Natural killer cell (primary cell): ENCODE data around the gene FAHD2A. TPM values are rescaled to one million over a fixed set of nuclear protein-coding genes. Genes with fewer than 3 reads are reported as not detected.
"Not testable (repeated sequence)": the region's sequence is repeated elsewhere in the genome, so short reads cannot be mapped to it uniquely, and the experiment has no call there.

Experiments used
- ATAC-seq, 3 donors: fragments of 150-1000 bp in 2 of 3; fragments of 200-7000 bp in 1 of 3; cut with Tn5 transposase; 1 replicate in 1 of 3; 2 replicates in 2 of 3; pipeline ENCODE4 v1.10.0; 2021; ENCODE audit warnings: mild to moderate bottlenecking in 2 of 3, moderate library complexity in 2 of 3
- DNase-seq, 2 donors: peaks; one replicate each; pipeline versions ENCODE4 v3.0.0 to v3.0.0-alpha.2; 2013 to 2021; ENCODE audit warnings: mixed read lengths in 1 of 2
- H3K27ac ChIP-seq: one replicate; pipeline ENCODE4 v1.5.1; 2013; ENCODE audit warnings: mild to moderate bottlenecking, low read length
- H3K27me3 ChIP-seq: one replicate; pipeline ENCODE4 v1.6.1; 2013; ENCODE audit warnings: low read length; ENCODE audit not compliant: control insufficient read depth, insufficient read depth
- H3K36me3 ChIP-seq: one replicate; pipeline ENCODE4 v1.6.1; 2013; ENCODE audit warnings: low read length; ENCODE audit not compliant: control insufficient read depth, insufficient read depth
- H3K4me1 ChIP-seq: one replicate; pipeline ENCODE4 v1.6.1; 2013; ENCODE audit warnings: low read length; ENCODE audit not compliant: control insufficient read depth, insufficient read depth
- H3K4me3 ChIP-seq: one replicate; pipeline ENCODE4 v1.5.1; 2013; ENCODE audit warnings: low read length
- H3K9me3 ChIP-seq: one replicate; pipeline ENCODE4 v1.6.1; 2013; ENCODE audit warnings: low read length; ENCODE audit not compliant: control insufficient read depth, insufficient read depth
- H3K27ac Mint-ChIP-seq, 2 donors: one replicate each; pipeline ENCODE4 v1.8.0; 2022; ENCODE audit warnings: mild to moderate bottlenecking in 2 of 2, mixed read lengths in 2 of 2, moderate library complexity in 1 of 2
- H3K27me3 Mint-ChIP-seq, 2 donors: one replicate each; pipeline ENCODE4 v1.8.0; 2022; ENCODE audit warnings: low read depth in 2 of 2, mixed read lengths in 2 of 2
- H3K36me3 Mint-ChIP-seq: one replicate; pipeline ENCODE4 v1.8.0; 2022; ENCODE audit warnings: mixed read lengths
- H3K4me1 Mint-ChIP-seq, 2 donors: one replicate each; pipeline ENCODE4 v1.8.0; 2022; ENCODE audit warnings: mixed read lengths in 2 of 2
- H3K4me3 Mint-ChIP-seq: one replicate; pipeline ENCODE4 v1.8.0; 2022; ENCODE audit warnings: mild to moderate bottlenecking, moderate library complexity, mixed read lengths
- H3K9me3 Mint-ChIP-seq, 2 donors: one replicate each; pipeline ENCODE4 v1.8.0; 2022; ENCODE audit warnings: mixed read lengths in 2 of 2
- WGBS: methylation state at CpG from one replicate; pipeline ENCODE4 v1.1.7; 2013; ENCODE audit warnings: missing lambda C conversion rate; ENCODE audit not compliant: insufficient coverage; 5-methylcytosine and 5-hydroxymethylcytosine counted together
- intact Hi-C: fragments of 100-400 bp; cut with micrococcal nuclease; formaldehyde crosslinking; loops from one replicate; pipeline ENCODE4 v1.14.2; 2022
- total RNA-seq, 4 donors: library from RNA; stranded (reverse); fragments of 120-200 nt in 1 of 4; gene quantifications; one replicate each; pipeline versions ENCODE4 v1.2.3 to v1.2.4, GENCODE V29; 2013 to 2022

Gene FAHD2A
- total RNA-seq, 3 donors from 2014 or later (not counting 1 experiment from before 2014, with no cell fraction given) = 21.6 to 25.4 (median 22.0) TPM

DNA sequence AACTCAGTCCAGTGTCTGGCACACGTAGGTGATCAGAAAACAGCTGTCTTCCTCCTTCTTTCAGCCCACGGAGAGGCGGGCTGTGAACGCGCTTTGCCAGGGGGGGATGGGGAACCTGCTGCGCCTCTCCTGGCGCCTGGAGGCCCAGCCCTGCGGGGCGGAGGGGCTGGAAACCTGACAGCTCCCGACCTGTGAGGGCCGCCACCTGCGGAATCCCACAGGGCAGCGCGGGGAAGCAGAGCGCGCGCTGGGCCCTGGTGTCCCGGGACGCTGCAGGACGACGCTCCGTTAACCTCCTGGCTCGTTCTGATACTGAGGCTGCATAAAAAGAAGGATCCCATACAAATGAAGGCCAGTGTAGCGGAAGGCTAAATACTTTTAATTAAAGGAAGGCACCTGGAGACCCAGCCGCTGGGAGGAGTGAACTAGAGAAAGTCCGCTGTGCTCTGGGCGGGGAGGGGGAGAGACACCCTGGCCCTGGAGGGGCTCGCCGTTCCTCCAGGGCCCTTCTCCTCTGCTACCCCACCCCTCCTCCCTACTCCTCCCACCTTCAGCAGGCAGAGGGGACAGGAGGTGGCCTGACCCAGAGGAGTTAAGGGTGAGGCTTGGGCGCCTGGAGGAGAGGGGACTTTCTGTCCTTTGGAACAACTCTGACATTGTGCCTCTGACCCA, 24.8 kb downstream of the FAHD2A start:
- H3K27ac Mint-ChIP-seq, H3K36me3 ChIP-seq, H3K36me3 Mint-ChIP-seq, H3K27me3 ChIP-seq, H3K4me3 ChIP-seq, intact Hi-C loops, H3K4me3 Mint-ChIP-seq, H3K9me3 ChIP-seq, DNase-seq, H3K4me1 Mint-ChIP-seq, H3K27me3 Mint-ChIP-seq, H3K27ac ChIP-seq, ATAC-seq, H3K9me3 Mint-ChIP-seq, H3K4me1 ChIP-seq: not testable (repeated sequence)
- 10% methylated on average over 4 of the region's 30 CpGs for WGBS

GRCh38 chr2:95429748-95430467, 27.4 kb downstream of the FAHD2A start:
- no CpG with 5 or more reads among the region's 8 CpGs for WGBS
- intact Hi-C loops, H3K36me3 ChIP-seq, H3K4me1 Mint-ChIP-seq, H3K36me3 Mint-ChIP-seq, H3K9me3 ChIP-seq, H3K27me3 Mint-ChIP-seq, H3K4me3 ChIP-seq, H3K27ac ChIP-seq, H3K27me3 ChIP-seq, H3K27ac Mint-ChIP-seq, H3K4me3 Mint-ChIP-seq, ATAC-seq, H3K9me3 Mint-ChIP-seq, H3K4me1 ChIP-seq, DNase-seq: not testable (repeated sequence)

DNA sequence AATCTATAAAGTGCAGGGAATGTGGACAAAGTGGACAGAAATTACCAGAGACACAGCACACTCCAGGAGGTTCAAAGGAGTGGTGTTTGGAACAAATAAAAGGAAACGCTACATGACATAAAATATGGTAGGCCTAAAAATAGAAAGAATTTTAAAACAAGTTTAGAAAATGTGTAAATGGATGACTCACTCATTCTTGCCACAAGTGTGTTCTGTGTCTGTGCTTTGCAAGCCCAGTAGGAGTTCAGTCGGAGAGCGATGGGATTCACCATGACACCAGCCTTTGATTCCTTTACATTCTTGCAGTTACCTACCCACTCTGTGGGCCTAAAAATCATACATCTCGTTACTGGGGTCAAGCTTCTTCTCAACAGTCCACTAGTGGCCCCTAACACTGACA, 30.9 kb downstream of the FAHD2A start:
- H3K4me3 Mint-ChIP-seq, H3K36me3 Mint-ChIP-seq, H3K27ac ChIP-seq, H3K27ac Mint-ChIP-seq, H3K9me3 ChIP-seq, intact Hi-C loops, H3K27me3 Mint-ChIP-seq, H3K27me3 ChIP-seq, H3K4me3 ChIP-seq, H3K9me3 Mint-ChIP-seq, H3K4me1 ChIP-seq, H3K4me1 Mint-ChIP-seq, H3K36me3 ChIP-seq, DNase-seq, ATAC-seq: not testable (repeated sequence)
- no CpG with 5 or more reads among the region's 4 CpGs for WGBS

GRCh38 chr2:95433973-95434372, 31.5 kb downstream of the FAHD2A start:
- H3K4me1 Mint-ChIP-seq, H3K27me3 Mint-ChIP-seq, H3K9me3 Mint-ChIP-seq, H3K27me3 ChIP-seq, H3K36me3 Mint-ChIP-seq, H3K36me3 ChIP-seq, ATAC-seq, H3K4me3 Mint-ChIP-seq, H3K4me3 ChIP-seq, H3K9me3 ChIP-seq, DNase-seq, H3K27ac ChIP-seq, intact Hi-C loops, H3K4me1 ChIP-seq, H3K27ac Mint-ChIP-seq: not testable (repeated sequence)
- WGBS = no CpG with 5 or more reads among the region's 2 CpGs

DNA sequence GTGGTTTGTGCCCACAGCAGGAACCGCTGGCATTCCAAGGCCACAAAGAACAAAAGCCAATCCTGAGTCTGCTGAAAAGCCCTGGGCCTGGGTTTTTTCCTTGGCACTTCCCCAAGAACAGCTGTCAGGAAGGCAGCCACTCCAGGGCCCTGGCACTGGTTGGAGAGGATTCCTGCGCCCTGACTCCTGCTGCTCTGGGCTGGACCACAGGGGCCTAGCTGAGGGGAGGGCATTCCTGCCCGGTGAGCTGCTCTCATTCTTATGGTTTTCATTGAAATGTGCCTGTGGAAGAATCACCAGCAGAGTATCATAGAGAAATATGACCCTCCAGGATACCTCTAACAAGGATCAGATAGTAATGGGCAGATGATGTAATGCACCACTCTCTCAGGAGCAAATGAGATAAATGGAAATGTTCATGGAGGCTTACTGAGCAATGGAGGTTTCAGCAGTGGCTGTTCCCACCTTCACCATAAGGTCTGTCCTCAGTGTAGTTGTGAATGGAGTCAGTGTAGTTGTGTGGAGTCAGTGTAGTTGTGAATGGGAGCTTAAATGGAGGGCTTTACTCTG, 32.1 kb downstream of the FAHD2A start:
- DNase-seq, H3K27me3 Mint-ChIP-seq, H3K4me3 ChIP-seq, H3K4me1 Mint-ChIP-seq, H3K27ac Mint-ChIP-seq, H3K27ac ChIP-seq, H3K9me3 ChIP-seq, H3K4me3 Mint-ChIP-seq, ATAC-seq, H3K9me3 Mint-ChIP-seq, H3K36me3 ChIP-seq, H3K36me3 Mint-ChIP-seq, H3K4me1 ChIP-seq, H3K27me3 ChIP-seq, intact Hi-C loops: not testable (repeated sequence)
- WGBS = 100% methylated on average over 1 of the region's 3 CpGs

GRCh38 chr2:95435162-95435871, 32.8 kb downstream of the FAHD2A start:
- DNase-seq, H3K36me3 Mint-ChIP-seq, H3K27ac Mint-ChIP-seq, H3K27me3 Mint-ChIP-seq, H3K4me3 ChIP-seq, H3K4me1 Mint-ChIP-seq, H3K27me3 ChIP-seq, intact Hi-C loops, H3K4me1 ChIP-seq, H3K4me3 Mint-ChIP-seq, H3K9me3 Mint-ChIP-seq, H3K9me3 ChIP-seq, ATAC-seq, H3K36me3 ChIP-seq, H3K27ac ChIP-seq: not testable (repeated sequence)
- no CpG with 5 or more reads among the region's 30 CpGs for WGBS

GRCh38 chr2:95435872-95436209, 33.3 kb downstream of the FAHD2A start:
- 83% methylated on average over 2 of the region's 5 CpGs for WGBS
- not testable (repeated sequence) for H3K4me1 ChIP-seq

More at GRCh38 chr2:95435872-95436209, 33.3 kb downstream of the FAHD2A start:
- DNase-seq, H3K9me3 Mint-ChIP-seq, H3K27me3 ChIP-seq, H3K4me3 ChIP-seq, H3K27ac ChIP-seq, H3K9me3 ChIP-seq, H3K36me3 Mint-ChIP-seq, H3K4me1 Mint-ChIP-seq, H3K4me3 Mint-ChIP-seq, intact Hi-C loops, H3K27me3 Mint-ChIP-seq, H3K36me3 ChIP-seq, H3K27ac Mint-ChIP-seq, ATAC-seq: not testable (repeated sequence)
